PC-9 (cell line): ENCODE measurements around the gene IRGC. TPM values are rescaled to one million over a fixed set of nuclear protein-coding genes. Genes with fewer than 3 reads are reported as not detected.

ENCODE experiments used
- BruUV-seq: library from RNA; stranded (reverse); fragments of 400-500 nt; replicated peaks from 2 replicates; lab custom pipeline; 2021; lab: Mats Ljungman, UMichigan
- CTCF ChIA-PET: fragments of 300-600 bp; sonication (Branson Sonifier 250); formaldehyde crosslinking; loops from one replicate; lab custom pipeline; 2022; ENCODE audit warnings: antibody characterized with exemption; lab: Charles Lee
- POLR2A ChIA-PET: fragments of 300-600 bp; sonication (Branson Sonifier 250); formaldehyde crosslinking; loops from one replicate; lab custom pipeline; 2022; ENCODE audit warnings: antibody characterized with exemption; ENCODE audit not compliant: unreplicated experiment; lab: Charles Lee
- DNase-seq, 2 experiments: peaks; one replicate each; pipeline versions ENCODE4 v3.0.0 to v3.0.0-alpha.2; 2015 to 2022; ENCODE audit warnings: mixed read lengths in 1 of 2
- H2AFZ ChIP-seq: fragments of 200-600 bp; sonication (generic); 2 replicates; pipeline ENCODE4 v1.8.1; 2017; ENCODE audit warnings: antibody characterized with exemption
- H3F3A ChIP-seq: fragments of 200-600 bp; sonication (generic); 2 replicates; pipeline ENCODE4 v1.8.1; 2017; ENCODE audit warnings: antibody characterized with exemption, mild to moderate bottlenecking, low read depth; ENCODE audit not compliant: insufficient read depth
- H3K27ac ChIP-seq: fragments of 200-600 bp; sonication (generic); 2 replicates; pipeline ENCODE4 v1.6.1; 2016; ENCODE audit warnings: mixed run types
- H3K27me3 ChIP-seq: fragments of 200-600 bp; sonication (generic); 2 replicates; pipeline ENCODE4 v1.6.1; 2016; ENCODE audit warnings: low read depth, mixed run types; ENCODE audit not compliant: insufficient read depth
- H3K36me3 ChIP-seq: fragments of 200-600 bp; sonication (generic); 2 replicates; pipeline ENCODE4 v1.6.1; 2016; ENCODE audit warnings: low read depth, mixed run types
- H3K4me1 ChIP-seq: fragments of 200-600 bp; sonication (generic); replicated peaks from 2 replicates; pipeline ENCODE4 v1.6.1; 2016; ENCODE audit warnings: mixed run types; ENCODE audit not compliant: insufficient read depth
- H3K4me2 ChIP-seq: fragments of 200-600 bp; sonication (generic); 2 replicates; pipeline ENCODE4 v1.6.1; 2017; ENCODE audit warnings: mixed run types
- H3K4me3 ChIP-seq: fragments of 200-600 bp; sonication (generic); 2 replicates; pipeline ENCODE4 v1.6.1; 2016; ENCODE audit warnings: mixed run types
- H3K79me2 ChIP-seq: fragments of 200-600 bp; sonication (generic); 2 replicates; pipeline ENCODE4 v1.6.1; 2017; ENCODE audit warnings: low read depth, mixed run types
- H3K9me2 ChIP-seq: fragments of 200-600 bp; sonication (generic); 2 replicates; pipeline ENCODE4 v1.8.1; 2017; ENCODE audit warnings: mild to moderate bottlenecking; ENCODE audit not compliant: insufficient read depth
- H3K9me3 ChIP-seq: fragments of 200-600 bp; sonication (generic); 2 replicates; pipeline ENCODE4 v1.8.1; 2016; ENCODE audit warnings: low read depth; ENCODE audit not compliant: insufficient read depth
- H4K20me1 ChIP-seq: fragments of 200-600 bp; sonication (generic); 2 replicates; pipeline ENCODE4 v1.8.1; 2017; ENCODE audit not compliant: insufficient read depth
- CTCF ChIP-seq: fragments of 200-600 bp; sonication (generic); conservative IDR thresholded peaks from 2 replicates; pipeline ENCODE4 v1.6.1; 2017; ENCODE audit warnings: mixed run types, antibody characterized with exemption, mild to moderate bottlenecking, moderate library complexity
- EZH2 ChIP-seq: fragments of 200-600 bp; sonication (generic); IDR thresholded peaks from 2 replicates; pipeline ENCODE4 v1.8.0; 2017; ENCODE audit warnings: antibody characterized with exemption, low read depth
- intact Hi-C: fragments of 100-400 bp; cut with micrococcal nuclease; formaldehyde crosslinking; loops from one replicate; pipeline ENCODE4 v1.10.0; 2022; ENCODE audit not compliant: unreplicated experiment
- total RNA-seq: library from RNA; stranded (reverse); gene quantifications from 2 replicates; pipeline ENCODE4 v1.2.3, GENCODE V29; 2021

Gene IRGC
- total RNA-seq, 1 experiment from 2014 or later: not detected

- peaks cover 63% of the 10 kb centered on the region for H3K36me3 ChIP-seq
- POLR2A ChIA-PET: no interaction called here
- no peaks in the 10 kb centered on the region for H3K27me3 ChIP-seq
- no peak overlapping the region for H2AFZ ChIP-seq
- no TSS peak for BruUV-seq
- CTCF ChIA-PET: interaction anchor here (0.6 to 0.7 kb wide), 3 partner anchors 14 to 65 kb away, joined by 3 to 4 read pairs (median 3); no protein-coding TSS in a partner anchor
- peaks cover 22% of the 10 kb centered on the region for H3K4me1 ChIP-seq
- TF ChIP-seq CTCF (no peak), EZH2 (no peak)
- no peaks in the 10 kb centered on the region for H3K79me2 ChIP-seq
- H3K4me3 ChIP-seq: no peak overlapping the region
- no peaks in the 10 kb centered on the region for H3K9me2 ChIP-seq
- peaks cover 27% of the 10 kb centered on the region for H3F3A ChIP-seq
- no peak overlapping the region for H3K4me2 ChIP-seq
- no peaks in the 10 kb centered on the region for H4K20me1 ChIP-seq
- H3K9me3 ChIP-seq: no peaks in the 10 kb centered on the region
- no peak for DNase-seq
- intact Hi-C loops: no loop called here
- no peak overlapping the region for H3K27ac ChIP-seq
Observed at GRCh38 chr19:43738780-43739211, 22.9 kb downstream of the IRGC start.

DNA sequence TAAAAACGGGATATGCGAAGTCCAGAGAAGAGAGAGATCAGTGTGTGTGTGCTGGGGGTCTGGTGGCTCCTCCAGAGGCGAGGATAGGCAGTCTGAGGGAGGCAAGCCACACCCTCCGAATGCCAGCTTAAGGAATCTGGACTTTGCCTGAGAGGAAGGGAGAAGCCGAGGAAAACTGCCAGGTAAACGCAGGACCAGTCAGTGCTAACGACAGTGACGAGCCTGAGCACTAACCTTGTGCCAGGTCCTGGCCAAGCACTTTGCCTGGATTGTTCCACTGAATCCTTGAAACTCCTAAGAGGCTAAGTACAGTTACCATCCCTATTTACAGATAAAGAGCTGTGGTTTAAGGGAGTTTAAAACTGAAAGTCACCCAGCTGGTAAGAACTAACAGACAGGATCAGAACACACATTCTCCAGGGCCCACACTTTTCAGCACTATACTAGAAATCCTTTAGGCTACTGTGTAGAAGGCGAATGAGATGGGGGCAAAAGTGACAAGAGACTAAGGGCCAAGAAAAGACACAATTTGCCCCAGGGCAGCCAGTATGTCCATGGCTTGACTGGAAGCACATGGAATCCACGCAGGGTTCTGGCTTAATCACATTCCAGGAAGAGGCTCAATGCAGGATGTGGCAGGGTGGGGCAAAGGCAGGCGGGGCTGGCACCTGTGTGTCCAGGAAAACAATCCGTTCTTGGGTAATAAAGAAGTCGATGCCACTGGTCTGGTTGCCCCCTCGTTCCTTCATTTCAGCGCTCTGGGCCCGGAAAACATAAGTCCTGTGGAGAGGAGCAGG lies 23.8 kb downstream of the IRGC start:
- Histone ChIP-seq H3K36me3 (peaks cover 64% of the 10 kb centered on the region), H4K20me1 (no peaks in the 10 kb centered on the region), H3K4me2 (peak overlapping the region; percentile 48), H2AFZ (no peak overlapping the region), H3K27me3 (no peaks in the 10 kb centered on the region), H3K27ac (peak overlapping the region; percentile 51), H3K4me1 (peaks cover 22% of the 10 kb centered on the region), H3K9me3 (no peaks in the 10 kb centered on the region), H3K9me2 (no peaks in the 10 kb centered on the region), H3K4me3 (no peak overlapping the region), H3F3A (peaks cover 27% of the 10 kb centered on the region), H3K79me2 (no peaks in the 10 kb centered on the region)
- DNase-seq: peak; percentile 72 to 75
- TF ChIP-seq EZH2 (no peak), CTCF (no peak)
- intact Hi-C loops: no loop called here
- BruUV-seq: no TSS peak
- POLR2A ChIA-PET: interaction anchor here (0.6 kb wide), 1 partner anchor 18 kb away, joined by 3 read pairs; no protein-coding TSS in a partner anchor
- CTCF ChIA-PET: interaction anchor here (0.6 kb wide), 4 partner anchors 66 to 340 kb away, joined by 3 to 8 read pairs (median 6); partner anchors contain the start of gene ZNF575

- ChIA-PET POLR2A (no interaction called here), CTCF (no interaction called here)
- H3K36me3 ChIP-seq: peaks cover 62% of the 10 kb centered on the region
- H2AFZ ChIP-seq: no peak overlapping the region
- H3F3A ChIP-seq: peaks cover 29% of the 10 kb centered on the region
- TF ChIP-seq EZH2 (no peak), CTCF (no peak)
- peak overlapping the region; percentile 51; the same call in 1 of the 2 replicates for H3K27ac ChIP-seq
- no peaks in the 10 kb centered on the region for H3K9me2 ChIP-seq
- no peak overlapping the region for H3K4me3 ChIP-seq
- peaks cover 22% of the 10 kb centered on the region for H3K4me1 ChIP-seq
- intact Hi-C loops: no loop called here
- no peaks in the 10 kb centered on the region for H4K20me1 ChIP-seq
- no peaks in the 10 kb centered on the region for H3K79me2 ChIP-seq
- BruUV-seq: no TSS peak
- no peaks in the 10 kb centered on the region for H3K9me3 ChIP-seq
- H3K27me3 ChIP-seq: no peaks in the 10 kb centered on the region
- no peak for DNase-seq
- no peak overlapping the region for H3K4me2 ChIP-seq
Observed at GRCh38 chr19:43741075-43741825, 25.4 kb downstream of the IRGC start.
